ENCODE data around the gene FYB2. TPM values are rescaled to one million over a fixed set of nuclear protein-coding genes. Genes with fewer than 3 reads are reported as not detected.

FYB2 gene
- total RNA-seq, 1 experiment from 2014 or later = 0.15 TPM

DNA sequence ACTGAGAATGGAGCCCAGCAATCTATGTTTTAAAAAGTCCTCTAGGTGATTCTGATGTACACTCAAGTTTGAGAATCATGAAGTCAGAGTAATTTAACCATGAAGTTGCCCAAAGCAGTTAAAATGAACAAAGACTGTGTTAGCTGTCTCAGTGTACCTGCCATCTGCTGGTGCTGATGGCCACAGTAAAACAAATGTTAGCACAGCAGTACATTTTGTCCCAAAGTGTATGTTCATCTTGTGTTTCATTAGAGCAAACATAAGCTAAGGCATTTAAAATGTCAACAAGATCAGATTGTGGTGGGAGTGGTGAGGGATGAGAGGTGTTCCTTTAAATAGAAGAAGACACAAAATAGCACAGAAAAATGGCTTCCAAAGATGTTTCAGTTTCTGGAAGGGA is 31.1 kb downstream of the FYB2 start (continued):
- TF ChIP-seq ZNF219 (CRISPR knock-in tag; IDR thresholded peaks at IDR 0.05; ENCODE audit: borderline replicate concordance) (no peak), NFYB (CRISPR knock-in tag; conservative IDR thresholded peaks at IDR 0.05; ENCODE audit: low read depth) (no peak), ZBTB21 (CRISPR knock-in tag; IDR thresholded peaks at IDR 0.05; ENCODE audit: borderline replicate concordance) (no peak), SMAD4 (CRISPR knock-in tag; IDR thresholded peaks at IDR 0.05) (no peak)

- no peaks in the 10 kb centered on the region for H3K27me3 Mint-ChIP-seq (ENCODE audit: low read depth)
- POLR2A ChIA-PET = no interaction called here
- H3K4me3 Mint-ChIP-seq = no peak overlapping the region
- H3K36me3 Mint-ChIP-seq = no peaks in the 10 kb centered on the region
- H3K9me3 Mint-ChIP-seq = no peaks in the 10 kb centered on the region
- ATAC-seq (no peak), DNase-seq (ENCODE audit: low spot score) (no peak)
- H3K4me1 Mint-ChIP-seq = peaks cover 10% of the 10 kb centered on the region
- CTCF ChIA-PET = interaction anchor here (1.2 kb wide), 1 partner anchor 16 kb away, joined by 4 read pairs; no protein-coding TSS in a partner anchor
- TF ChIP-seq TEAD4 (CRISPR knock-in tag; IDR thresholded peaks at IDR 0.05) (no peak), NR2C2 (CRISPR knock-in tag; IDR thresholded peaks at IDR 0.05) (no peak), MLX (CRISPR knock-in tag; IDR thresholded peaks at IDR 0.05) (no peak)
- TF ChIP-seq, protein P1, sequence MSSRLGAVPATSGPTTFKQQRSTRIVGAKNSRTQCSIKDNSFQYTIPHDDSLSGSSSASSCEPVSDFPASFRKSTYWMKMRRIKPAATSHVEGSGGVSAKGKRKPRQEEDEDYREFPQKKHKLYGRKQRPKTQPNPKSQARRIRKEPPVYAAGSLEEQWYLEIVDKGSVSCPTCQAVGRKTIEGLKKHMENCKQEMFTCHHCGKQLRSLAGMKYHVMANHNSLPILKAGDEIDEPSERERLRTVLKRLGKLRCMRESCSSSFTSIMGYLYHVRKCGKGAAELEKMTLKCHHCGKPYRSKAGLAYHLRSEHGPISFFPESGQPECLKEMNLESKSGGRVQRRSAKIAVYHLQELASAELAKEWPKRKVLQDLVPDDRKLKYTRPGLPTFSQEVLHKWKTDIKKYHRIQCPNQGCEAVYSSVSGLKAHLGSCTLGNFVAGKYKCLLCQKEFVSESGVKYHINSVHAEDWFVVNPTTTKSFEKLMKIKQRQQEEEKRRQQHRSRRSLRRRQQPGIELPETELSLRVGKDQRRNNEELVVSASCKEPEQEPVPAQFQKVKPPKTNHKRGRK (CRISPR knock-in tag; IDR thresholded peaks at IDR 0.05; ENCODE audit: borderline replicate concordance) = no peak
- H3K27ac Mint-ChIP-seq = no peak overlapping the region
These were observed 31.9 kb downstream of the FYB2 start for GRCh38 chr1:56787330-56787729.

DNA sequence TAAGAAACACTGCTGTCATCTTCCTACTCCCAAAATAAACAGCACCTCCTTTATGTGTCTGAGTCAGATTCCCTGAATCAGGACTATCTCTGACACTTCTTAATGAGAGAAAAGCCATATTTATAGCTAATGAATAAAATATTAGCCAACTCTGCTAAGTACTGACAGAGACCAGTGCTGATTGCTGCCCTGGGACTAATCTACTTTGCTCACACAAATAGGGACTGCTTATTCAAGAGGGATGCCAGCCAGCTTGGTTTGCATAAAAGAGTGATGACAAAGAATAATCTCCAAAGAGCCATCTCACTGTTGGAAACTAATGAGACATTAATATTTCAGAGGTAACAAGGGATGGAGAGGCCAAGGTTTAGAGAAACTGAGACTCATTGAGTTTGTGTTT is 36.4 kb downstream of the FYB2 start:
- no peaks in the 10 kb centered on the region for H3K36me3 Mint-ChIP-seq
- no peak for ATAC-seq

DNA sequence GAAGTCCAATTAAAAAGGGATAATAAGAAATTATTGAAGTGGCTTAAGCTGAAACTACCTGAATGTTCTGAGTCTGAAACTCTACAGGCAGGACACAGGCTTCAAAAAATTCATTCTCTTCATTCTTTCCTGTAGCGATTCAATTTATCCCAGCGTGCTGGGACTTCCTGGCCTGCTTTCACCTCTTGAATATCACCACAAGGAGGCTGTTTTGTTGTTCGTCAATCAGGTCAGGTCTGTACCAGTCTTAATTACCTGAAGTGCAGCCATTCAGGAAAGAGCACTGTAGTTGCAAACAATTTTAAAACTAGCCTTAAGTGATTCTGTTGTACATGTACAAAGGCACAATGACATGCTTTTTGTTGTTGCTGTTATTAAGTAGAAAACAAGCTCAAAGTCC is 38.4 kb downstream of the FYB2 start:
- ATAC-seq (peak; percentile 82), DNase-seq (ENCODE audit: low spot score) (no peak)
- H3K27ac Mint-ChIP-seq = no peak overlapping the region
- H3K27me3 Mint-ChIP-seq (ENCODE audit: low read depth) = no peaks in the 10 kb centered on the region
- no peaks in the 10 kb centered on the region for H3K36me3 Mint-ChIP-seq
- H3K4me3 Mint-ChIP-seq = no peak overlapping the region
- POLR2A ChIA-PET = no interaction called here
- CTCF ChIA-PET = interaction anchor here (1.4 kb wide), 1 partner anchor 38 kb away, joined by 3 read pairs; the partner anchor contains the start of gene FYB2
- no peaks in the 10 kb centered on the region for H3K9me3 Mint-ChIP-seq
- H3K4me1 Mint-ChIP-seq = peaks cover 8% of the 10 kb centered on the region
- TF ChIP-seq GABPB1 (CRISPR knock-in tag; IDR thresholded peaks at IDR 0.05) (no peak), ETV6 (CRISPR knock-in tag; IDR thresholded peaks at IDR 0.05) (no peak), AFF4 (CRISPR knock-in tag; IDR thresholded peaks at IDR 0.05; ENCODE audit: borderline replicate concordance) (no peak)
- TF ChIP-seq, protein P2, sequence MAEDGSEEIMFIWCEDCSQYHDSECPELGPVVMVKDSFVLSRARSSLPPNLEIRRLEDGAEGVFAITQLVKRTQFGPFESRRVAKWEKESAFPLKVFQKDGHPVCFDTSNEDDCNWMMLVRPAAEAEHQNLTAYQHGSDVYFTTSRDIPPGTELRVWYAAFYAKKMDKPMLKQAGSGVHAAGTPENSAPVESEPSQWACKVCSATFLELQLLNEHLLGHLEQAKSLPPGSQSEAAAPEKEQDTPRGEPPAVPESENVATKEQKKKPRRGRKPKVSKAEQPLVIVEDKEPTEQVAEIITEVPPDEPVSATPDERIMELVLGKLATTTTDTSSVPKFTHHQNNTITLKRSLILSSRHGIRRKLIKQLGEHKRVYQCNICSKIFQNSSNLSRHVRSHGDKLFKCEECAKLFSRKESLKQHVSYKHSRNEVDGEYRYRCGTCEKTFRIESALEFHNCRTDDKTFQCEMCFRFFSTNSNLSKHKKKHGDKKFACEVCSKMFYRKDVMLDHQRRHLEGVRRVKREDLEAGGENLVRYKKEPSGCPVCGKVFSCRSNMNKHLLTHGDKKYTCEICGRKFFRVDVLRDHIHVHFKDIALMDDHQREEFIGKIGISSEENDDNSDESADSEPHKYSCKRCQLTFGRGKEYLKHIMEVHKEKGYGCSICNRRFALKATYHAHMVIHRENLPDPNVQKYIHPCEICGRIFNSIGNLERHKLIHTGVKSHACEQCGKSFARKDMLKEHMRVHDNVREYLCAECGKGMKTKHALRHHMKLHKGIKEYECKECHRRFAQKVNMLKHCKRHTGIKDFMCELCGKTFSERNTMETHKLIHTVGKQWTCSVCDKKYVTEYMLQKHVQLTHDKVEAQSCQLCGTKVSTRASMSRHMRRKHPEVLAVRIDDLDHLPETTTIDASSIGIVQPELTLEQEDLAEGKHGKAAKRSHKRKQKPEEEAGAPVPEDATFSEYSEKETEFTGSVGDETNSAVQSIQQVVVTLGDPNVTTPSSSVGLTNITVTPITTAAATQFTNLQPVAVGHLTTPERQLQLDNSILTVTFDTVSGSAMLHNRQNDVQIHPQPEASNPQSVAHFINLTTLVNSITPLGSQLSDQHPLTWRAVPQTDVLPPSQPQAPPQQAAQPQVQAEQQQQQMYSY (CRISPR knock-in tag; IDR thresholded peaks at IDR 0.05) = no peak

More for the DNA sequence above, 36.4 kb downstream of the FYB2 start:
- ChIA-PET CTCF (no interaction called here), POLR2A (no interaction called here)
- Mint-ChIP-seq H3K27ac (no peak overlapping the region), H3K4me3 (no peak overlapping the region), H3K4me1 (peaks cover 8% of the 10 kb centered on the region), H3K27me3 (ENCODE audit: low read depth) (no peaks in the 10 kb centered on the region), H3K9me3 (no peaks in the 10 kb centered on the region)
- no peak for DNase-seq (ENCODE audit: low spot score)
- TF ChIP-seq CREB1 (CRISPR knock-in tag; IDR thresholded peaks at IDR 0.05) (no peak), HMGA2 (CRISPR knock-in tag; IDR thresholded peaks at IDR 0.05) (no peak), ZNF121 (CRISPR knock-in tag; IDR thresholded peaks at IDR 0.05) (no peak), ESRRA (CRISPR knock-in tag; IDR thresholded peaks at IDR 0.05; ENCODE audit: borderline replicate concordance) (no peak), MLX (CRISPR knock-in tag; IDR thresholded peaks at IDR 0.05) (no peak), NFATC4 (CRISPR knock-in tag; IDR thresholded peaks at IDR 0.05) (no peak), ZNF423 (CRISPR knock-in tag; IDR thresholded peaks at IDR 0.05) (no peak), ZNF671 (CRISPR knock-in tag; IDR thresholded peaks at IDR 0.05) (no peak), SP1 (CRISPR knock-in tag; conservative IDR thresholded peaks at IDR 0.05) (no peak), CREM (CRISPR knock-in tag; IDR thresholded peaks at IDR 0.05) (no peak), ETV6 (CRISPR knock-in tag; IDR thresholded peaks at IDR 0.05) (no peak)
- TF ChIP-seq, protein P3, sequence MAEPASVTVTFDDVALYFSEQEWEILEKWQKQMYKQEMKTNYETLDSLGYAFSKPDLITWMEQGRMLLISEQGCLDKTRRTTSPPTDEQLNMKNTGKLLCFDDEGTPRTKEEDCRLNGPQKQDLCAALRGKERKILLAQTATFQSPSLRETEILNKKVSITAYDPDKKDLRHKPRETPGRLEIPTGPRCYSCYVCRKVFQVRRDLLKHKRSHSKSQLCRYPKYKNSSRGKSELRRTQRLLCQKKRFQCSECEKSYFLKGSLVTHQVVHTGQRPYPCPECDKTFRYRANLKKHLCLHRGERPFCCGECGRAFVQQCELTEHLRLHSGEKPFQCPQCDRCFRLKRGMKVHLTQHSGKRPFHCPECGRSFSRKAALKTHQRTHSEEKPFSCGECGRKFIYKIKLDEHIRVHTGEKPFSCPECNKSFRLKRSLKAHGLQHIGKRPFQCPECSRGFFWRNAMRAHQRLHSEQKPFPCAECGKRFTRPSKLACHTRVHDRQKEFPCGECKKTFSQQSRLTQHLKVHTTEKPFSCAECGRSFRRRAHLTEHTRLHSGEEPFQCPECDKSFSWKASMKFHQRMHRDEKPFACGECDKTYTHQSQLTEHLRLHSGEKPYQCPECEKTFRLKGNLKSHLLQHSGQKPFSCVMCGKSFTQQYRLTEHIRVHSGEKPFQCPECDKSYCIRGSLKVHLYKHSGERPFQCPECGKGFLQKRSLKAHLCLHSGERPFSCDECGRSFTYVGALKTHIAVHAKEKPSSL (CRISPR knock-in tag; conservative IDR thresholded peaks at IDR 0.05) = no peak
